Activated CD8-positive, alpha-beta T cell treated with anti-CD3 and anti-CD28 coated beads, Interleukin-2, amount 10 ng/mL, durations not matched to agents 7 days and 5 days (primary cell): ENCODE results near the gene ANO2. TPM values are rescaled to one million over a fixed set of nuclear protein-coding genes. Genes with fewer than 3 reads are reported as not detected.

ENCODE experiments used
- ATAC-seq: fragments of 150-1000 bp; cut with Tn5 transposase; one replicate; pipeline ENCODE4 v1.10.0; 2021; ENCODE audit warnings: moderate library complexity
- CTCF ChIA-PET: fragments of 350-600 bp; sonication (Branson Sonifier 250); formaldehyde crosslinking; loops from one replicate; lab custom pipeline; 2021; ENCODE audit warnings: antibody characterized with exemption; lab: Charles Lee
- POLR2A ChIA-PET: fragments of 350-600 bp; sonication (Branson Sonifier 250); formaldehyde crosslinking; loops from one replicate; lab custom pipeline; 2021; ENCODE audit warnings: antibody characterized with exemption; lab: Charles Lee
- DNase-seq: peaks from one replicate; pipeline ENCODE4 v3.0.0-alpha.2; 2020
- H3K27ac Mint-ChIP-seq: one replicate; pipeline ENCODE4 v1.8.0; 2021; ENCODE audit warnings: mild to moderate bottlenecking, mixed read lengths
- H3K27me3 Mint-ChIP-seq: one replicate; pipeline ENCODE4 v1.8.0; 2021; ENCODE audit warnings: low read depth, mixed read lengths
- H3K36me3 Mint-ChIP-seq: one replicate; pipeline ENCODE4 v1.8.0; 2021; ENCODE audit warnings: low read depth, mixed read lengths
- H3K4me1 Mint-ChIP-seq: one replicate; pipeline ENCODE4 v1.8.0; 2021; ENCODE audit warnings: low read depth, mixed read lengths
- H3K4me3 Mint-ChIP-seq: one replicate; pipeline ENCODE4 v1.8.0; 2021; ENCODE audit warnings: mild to moderate bottlenecking, mixed read lengths
- H3K9me3 Mint-ChIP-seq: one replicate; pipeline ENCODE4 v1.8.0; 2022; ENCODE audit warnings: mixed read lengths; ENCODE audit not compliant: insufficient read depth
- total RNA-seq, 2 experiments: library from RNA; stranded (reverse); gene quantifications; one replicate each; pipeline ENCODE4 v1.2.3, GENCODE V29; 2021

ANO2 gene
- total RNA-seq, 2 experiments from 2014 or later, result not detected

GRCh38 chr12:5516371-5517241 is 428.5 kb downstream of the ANO2 start:
- CTCF ChIA-PET, result no interaction called here
- H3K27ac Mint-ChIP-seq, result no peak overlapping the region
- H3K4me1 Mint-ChIP-seq, result no peaks in the 10 kb centered on the region
- H3K9me3 Mint-ChIP-seq, result no peaks in the 10 kb centered on the region
- no peaks in the 10 kb centered on the region for H3K27me3 Mint-ChIP-seq
- no peak overlapping the region for H3K4me3 Mint-ChIP-seq
- ATAC-seq, result no peak
- POLR2A ChIA-PET, result no interaction called here
- DNase-seq, result no peak
- no peaks in the 10 kb centered on the region for H3K36me3 Mint-ChIP-seq

GRCh38 chr12:5515458-5515857 is 429.6 kb downstream of the ANO2 start:
- Mint-ChIP-seq H3K36me3 (no peaks in the 10 kb centered on the region), H3K4me3 (no peak overlapping the region), H3K27ac (no peak overlapping the region), H3K9me3 (no peaks in the 10 kb centered on the region), H3K4me1 (no peaks in the 10 kb centered on the region), H3K27me3 (peaks cover 6% of the 10 kb centered on the region)
- ATAC-seq, result no peak
- POLR2A ChIA-PET, result no interaction called here
- CTCF ChIA-PET, result no interaction called here
- no peak for DNase-seq

- ChIA-PET CTCF (no interaction called here), POLR2A (no interaction called here)
- H3K4me3 Mint-ChIP-seq, result no peak overlapping the region
- DNase-seq, result no peak
- no peak for ATAC-seq
- H3K4me1 Mint-ChIP-seq, result no peaks in the 10 kb centered on the region
- no peak overlapping the region for H3K27ac Mint-ChIP-seq
- H3K9me3 Mint-ChIP-seq, result no peaks in the 10 kb centered on the region
- no peaks in the 10 kb centered on the region for H3K36me3 Mint-ChIP-seq
- peaks cover 6% of the 10 kb centered on the region for H3K27me3 Mint-ChIP-seq
These were observed 430.5 kb downstream of the ANO2 start for GRCh38 chr12:5514545-5514944.

- ATAC-seq (no peak), DNase-seq (no peak)
- Mint-ChIP-seq H3K4me3 (no peak overlapping the region), H3K4me1 (no peaks in the 10 kb centered on the region), H3K27ac (no peak overlapping the region), H3K36me3 (no peaks in the 10 kb centered on the region), H3K9me3 (no peaks in the 10 kb centered on the region), H3K27me3 (peaks cover 6% of the 10 kb centered on the region)
- POLR2A ChIA-PET, result interaction anchor here (0.6 kb wide), 1 partner anchor 723 kb away, joined by 3 read pairs; no protein-coding TSS in a partner anchor
- CTCF ChIA-PET, result no interaction called here
These were observed 431.0 kb downstream of the ANO2 start for GRCh38 chr12:5514016-5514415.

GRCh38 chr12:5513406-5513805 is 431.7 kb downstream of the ANO2 start:
- Mint-ChIP-seq H3K27ac (no peak overlapping the region), H3K9me3 (no peaks in the 10 kb centered on the region), H3K4me1 (no peaks in the 10 kb centered on the region), H3K4me3 (no peak overlapping the region), H3K36me3 (no peaks in the 10 kb centered on the region), H3K27me3 (peaks cover 6% of the 10 kb centered on the region)
- ATAC-seq (no peak), DNase-seq (no peak)
- POLR2A ChIA-PET, result no interaction called here
- CTCF ChIA-PET, result no interaction called here

Other genes with a start within 250 kb of the ANO2 start
- not detected for gene VWF, start 179.4 kb upstream of the ANO2 start, total RNA-seq